Measurements from ENCODE around the gene PADI3.

- TF ChIP-seq POLR2A (IDR thresholded peaks at IDR 0.05) (no peak), POLR2AphosphoS5 (IDR thresholded peaks at IDR 0.05) (no peak), CTCF (IDR thresholded peaks at IDR 0.05 in 8 of 11, conservative IDR thresholded peaks at IDR 0.05 in 3 of 11) (no peak)
Observed at GRCh38 chr1:17297991-17298390, 49.1 kb downstream of the PADI3 start.

Data from spleen (tissue), 7 donors.